ENCODE measurements around the gene TRIM9. TPM values are rescaled to one million over a fixed set of nuclear protein-coding genes. Genes with fewer than 3 reads are reported as not detected.

TRIM9 gene
- total RNA-seq, 1 donor from 2014 or later, result 2.2 TPM

GRCh38 chr14:51094282-51094821, 553 bp downstream of the TRIM9 start:
- intact Hi-C loops (cut with DNase I), result no loop called here
- no peak for DNase-seq (ENCODE audit: extremely low spot score in 2 of 2)
- no peaks in the 10 kb centered on the region for H3K36me3 ChIP-seq
- peak overlapping the region; percentile 51 for H3K27ac ChIP-seq
- peak overlapping the region; percentile 60 to 78 for H3K4me3 ChIP-seq
- peaks cover 23% of the 10 kb centered on the region for H3K4me1 ChIP-seq
- TF ChIP-seq CTCF (IDR thresholded peaks at IDR 0.05), result no peak
- no peak for TF ChIP-seq POLR2AphosphoS5 (IDR thresholded peaks at IDR 0.05; ENCODE audit: insufficient read depth in 1 of 2, low read depth in 1 of 2)
- TF ChIP-seq POLR2A (IDR thresholded peaks at IDR 0.05), result no peak
- no peaks in the 10 kb centered on the region for H3K9me3 ChIP-seq
- H3K27me3 ChIP-seq, result no peaks in the 10 kb centered on the region

GRCh38 chr14:51093371-51094281, 1.3 kb downstream of the TRIM9 start:
- H3K9me3 ChIP-seq, result no peaks in the 10 kb centered on the region
- intact Hi-C loops (cut with DNase I), result no loop called here
- no peak for DNase-seq (ENCODE audit: extremely low spot score in 2 of 2)
- peak overlapping the region; percentile 60 to 78 for H3K4me3 ChIP-seq
- H3K36me3 ChIP-seq, result no peaks in the 10 kb centered on the region
- peaks cover 23% of the 10 kb centered on the region for H3K4me1 ChIP-seq
- no peak for TF ChIP-seq POLR2AphosphoS5 (IDR thresholded peaks at IDR 0.05; ENCODE audit: insufficient read depth in 1 of 2, low read depth in 1 of 2)
- no peak for TF ChIP-seq POLR2A (IDR thresholded peaks at IDR 0.05)
- no peak for TF ChIP-seq CTCF (IDR thresholded peaks at IDR 0.05)
- no peaks in the 10 kb centered on the region for H3K27me3 ChIP-seq
- H3K27ac ChIP-seq, result peak overlapping the region; percentile 51

- Histone ChIP-seq H3K27me3 (no peaks in the 10 kb centered on the region), H3K36me3 (no peaks in the 10 kb centered on the region), H3K9me3 (no peaks in the 10 kb centered on the region), H3K4me1 (peaks cover 23% of the 10 kb centered on the region), H3K4me3 (peak overlapping the region; percentile 60 to 78), H3K27ac (no peak overlapping the region)
- TF ChIP-seq CTCF (IDR thresholded peaks at IDR 0.05) (no peak), POLR2A (IDR thresholded peaks at IDR 0.05) (no peak), POLR2AphosphoS5 (IDR thresholded peaks at IDR 0.05; ENCODE audit: insufficient read depth in 1 of 2, low read depth in 1 of 2) (no peak)
- intact Hi-C loops (cut with DNase I), result no loop called here
- DNase-seq (ENCODE audit: extremely low spot score in 2 of 2), result no peak
Measured at GRCh38 chr14:51092965-51093364, 1.9 kb downstream of the TRIM9 start.

GRCh38 chr14:51089278-51089677, 5.6 kb downstream of the TRIM9 start:
- Histone ChIP-seq H3K36me3 (no peaks in the 10 kb centered on the region), H3K4me1 (peaks cover 11% of the 10 kb centered on the region), H3K27ac (no peak overlapping the region), H3K27me3 (no peaks in the 10 kb centered on the region), H3K9me3 (no peaks in the 10 kb centered on the region), H3K4me3 (no peak overlapping the region)
- intact Hi-C loops (cut with DNase I), result no loop called here
- TF ChIP-seq POLR2AphosphoS5 (IDR thresholded peaks at IDR 0.05; ENCODE audit: insufficient read depth in 1 of 2, low read depth in 1 of 2), result no peak
- TF ChIP-seq CTCF (IDR thresholded peaks at IDR 0.05), result no peak
- TF ChIP-seq POLR2A (IDR thresholded peaks at IDR 0.05), result no peak
- no peak for DNase-seq (ENCODE audit: extremely low spot score in 2 of 2)

- Histone ChIP-seq H3K36me3 (no peaks in the 10 kb centered on the region), H3K4me1 (no peaks in the 10 kb centered on the region), H3K27ac (no peak overlapping the region), H3K4me3 (no peak overlapping the region), H3K9me3 (no peaks in the 10 kb centered on the region), H3K27me3 (no peaks in the 10 kb centered on the region)
- TF ChIP-seq POLR2AphosphoS5 (IDR thresholded peaks at IDR 0.05; ENCODE audit: insufficient read depth in 1 of 2, low read depth in 1 of 2) (no peak), POLR2A (IDR thresholded peaks at IDR 0.05) (no peak), CTCF (IDR thresholded peaks at IDR 0.05) (no peak)
- DNase-seq (ENCODE audit: extremely low spot score in 2 of 2), result no peak
- intact Hi-C loops (cut with DNase I), result no loop called here
Measured at GRCh38 chr14:51087031-51087441, 7.9 kb downstream of the TRIM9 start.

Measured in vagina (tissue), 2 donors.